HepG2 (cell line): Measurements from ENCODE around the gene RMDN2. TPM values are rescaled to one million over a fixed set of nuclear protein-coding genes. Genes with fewer than 3 reads are reported as not detected.

Experiments
- ATAC-seq: fragments of 200-7000 bp; cut with Tn5 transposase; 3 replicates; pipeline ENCODE4 v1.9.1; 2020; ENCODE audit warnings: mild to moderate bottlenecking, moderate library complexity
- BruUV-seq: library from RNA; stranded (reverse); fragments of 400-500 nt; replicated peaks from 2 replicates; lab custom pipeline; 2021; lab: Mats Ljungman, UMichigan
- CTCF ChIA-PET: fragments of 300-600 bp; formaldehyde crosslinking; extraction: SDS; loops from one replicate; lab custom pipeline; 2021; ENCODE audit warnings: low total read pairs, inconsistent platforms, low intra/inter-chr PET ratio; lab: Yijun Ruan, JAX
- POLR2A ChIA-PET: fragments of 350-600 bp; sonication (Branson Sonifier 250); formaldehyde crosslinking; loops from one replicate; lab custom pipeline; 2020; ENCODE audit warnings: antibody characterized with exemption, inconsistent platforms; lab: Yijun Ruan, JAX
- DNase-seq: peaks from one replicate; pipeline ENCODE4 v3.0.0-alpha.2; 2015; ENCODE audit warnings: low spot score
- FAIRE-seq: peaks from 3 replicates; lab custom pipeline; 2011; peaks lifted over from hg19 to GRCh38; lab: Jason Lieb, UNC
- H2AFZ ChIP-seq: one replicate; pipeline ENCODE4 v1.6.1; 2011; ENCODE audit warnings: low read length, inconsistent platforms
- H3K27ac ChIP-seq: fragments of 300-600 bp; 3 replicates; pipeline ENCODE4 v1.8.0; 2011; ENCODE audit warnings: mixed run types, mild to moderate bottlenecking, mixed read lengths, low read length, inconsistent platforms; ENCODE audit not compliant: insufficient read depth; ENCODE audit errors: extremely low read length
- H3K27me3 ChIP-seq, 2 experiments: fragments of 200-600 bp in 1 of 2; 2 replicates in 1 of 2; 3 replicates in 1 of 2; pipeline versions ENCODE4 v1.6.0 to v1.8.0; 2011; ENCODE audit warnings: low read length in 2 of 2, mild to moderate bottlenecking in 2 of 2, moderate library complexity in 2 of 2, inconsistent platforms in 1 of 2; ENCODE audit not compliant: insufficient read depth in 2 of 2, control insufficient read depth in 1 of 2
- H3K36me3 ChIP-seq, 2 experiments: fragments of 200-600 bp in 1 of 2; replicated peaks in 1 of 2; 2 replicates in 1 of 2; 3 replicates in 1 of 2; pipeline versions ENCODE4 v1.5.1 to v1.8.0; 2011; ENCODE audit warnings: low read length in 2 of 2, inconsistent platforms in 1 of 2; ENCODE audit not compliant: insufficient read depth in 2 of 2, control insufficient read depth in 1 of 2
- H3K4me1 ChIP-seq: 2 replicates; pipeline ENCODE4 v1.5.1; 2012; ENCODE audit warnings: low read length, inconsistent platforms; ENCODE audit not compliant: insufficient read depth
- H3K4me2 ChIP-seq: 2 replicates; pipeline ENCODE4 v1.6.0; 2011; ENCODE audit warnings: low read depth, low read length, inconsistent platforms
- H3K4me3 ChIP-seq, 3 experiments: fragments of 200-600 bp in 1 of 3; sonication (generic), shearing (Covaris generic) in 1 of 3; replicated peaks in 1 of 3; 2 replicates each; pipeline ENCODE4 v1.5.1; 2011 to 2016; ENCODE audit warnings: low read length in 3 of 3, inconsistent platforms in 2 of 3, low read depth in 2 of 3, mild to moderate bottlenecking in 2 of 3, control low read depth in 1 of 3, mixed read lengths in 1 of 3; ENCODE audit not compliant: insufficient read depth in 1 of 3
- H3K79me2 ChIP-seq: one replicate; pipeline ENCODE4 v1.6.1; 2011; ENCODE audit warnings: low read length, inconsistent platforms; ENCODE audit not compliant: insufficient read depth
- H3K9ac ChIP-seq: 2 replicates; pipeline ENCODE4 v1.6.0; 2011; ENCODE audit warnings: mild to moderate bottlenecking, low read depth, low read length, inconsistent platforms; ENCODE audit not compliant: insufficient read depth
- H3K9me3 ChIP-seq: 2 replicates; pipeline ENCODE4 v1.5.1; 2012; ENCODE audit warnings: mild to moderate bottlenecking, low read length
- H4K20me1 ChIP-seq: 2 replicates; pipeline ENCODE4 v1.6.0; 2011; ENCODE audit warnings: inconsistent platforms, mild to moderate bottlenecking, low read length, moderate library complexity; ENCODE audit not compliant: insufficient read depth
- CHCHD3 ChIP-seq: sonication (generic); formaldehyde crosslinking; IDR thresholded peaks from 2 replicates; pipeline ENCODE4 v1.8.0; 2022; ENCODE audit warnings: mild to moderate bottlenecking, missing genetic modification reagents, moderate library complexity
- HMG20B ChIP-seq: conservative IDR thresholded peaks from 2 replicates; pipeline ENCODE4 v1.6.1; 2016; ENCODE audit warnings: missing genetic modification reagents, missing compliant biosample characterization
- HOXA3 ChIP-seq: sonication (generic); formaldehyde crosslinking; IDR thresholded peaks from 2 replicates; pipeline ENCODE4 v1.5.0; 2020; ENCODE audit warnings: missing genetic modification reagents
- MXD4 ChIP-seq: IDR thresholded peaks from 2 replicates; pipeline ENCODE4 v1.6.1; 2016; ENCODE audit warnings: mild to moderate bottlenecking, missing biosample characterization, missing genetic modification reagents
- NFE2L2 ChIP-seq: fragments of 150-350 bp; IDR thresholded peaks from 2 replicates; pipeline ENCODE4 v1.6.1; 2014; ENCODE audit warnings: low read length
- RXRA ChIP-seq: sonication (generic); formaldehyde crosslinking; IDR thresholded peaks from 2 replicates; pipeline ENCODE4 v1.5.1; 2020; ENCODE audit warnings: missing genetic modification reagents
- SRY ChIP-seq: sonication (generic); formaldehyde crosslinking; IDR thresholded peaks from 2 replicates; pipeline ENCODE4 v1.8.0; 2022; ENCODE audit warnings: mild to moderate bottlenecking, missing genetic modification reagents
- TBX3 ChIP-seq: fragments of 450-650 bp; IDR thresholded peaks from 2 replicates; pipeline ENCODE4 v1.6.1; 2017; ENCODE audit warnings: antibody characterized with exemption, mild to moderate bottlenecking, inconsistent platforms, borderline replicate concordance
- ZBTB38 ChIP-seq: sonication (generic); formaldehyde crosslinking; IDR thresholded peaks from 2 replicates; pipeline ENCODE4 v1.5.1; 2020; ENCODE audit warnings: mild to moderate bottlenecking, missing genetic modification reagents
- ZNF143 ChIP-seq: sonication (generic); formaldehyde crosslinking; IDR thresholded peaks from 2 replicates; pipeline ENCODE4 v1.4.0; 2020; ENCODE audit warnings: missing genetic modification reagents
- ZNF260 ChIP-seq: sonication (generic); formaldehyde crosslinking; IDR thresholded peaks from 2 replicates; pipeline ENCODE4 v1.4.0; 2020; ENCODE audit warnings: missing genetic modification reagents, low read depth, mild to moderate bottlenecking, borderline replicate concordance
- WGBS: methylation state at CpG from one replicate; pipeline ENCODE4 v1.1.6; 2017; ENCODE audit warnings: low lambda C conversion rate; 5-methylcytosine and 5-hydroxymethylcytosine counted together
- in situ Hi-C: cut with HindIII; loops from 2 replicates; pipeline ENCODE4 v1.10.0; 2017; ENCODE audit warnings: low pct_unique_long_range_greater_than_20kb; ENCODE audit not compliant: extremely low pct_ligation_motif_present
- intact Hi-C: fragments of 100-400 bp; cut with micrococcal nuclease; formaldehyde crosslinking; loops from one replicate; pipeline ENCODE4 v1.10.0; 2022; ENCODE audit not compliant: unreplicated experiment
- polyA plus RNA-seq, 8 experiments: library from polyadenylated mRNA; depleted of rRNA in 3 of 8; stranded (reverse) in 7 of 8; unstranded in 1 of 8; fragments of >200 nt; fragmentation: Illumina TruSeq in 4 of 8; extraction: Trizol in 4 of 8; gene quantifications; 2 replicates each; pipeline versions ENCODE4 v1.2.1 to v1.2.3, GENCODE V29; 2011 to 2016; ENCODE audit warnings: low read depth in 4 of 8, missing spikeins in 1 of 8, mixed read lengths in 1 of 8; ENCODE audit not compliant: insufficient read depth in 1 of 8
- total RNA-seq, 5 experiments: library from RNA; depleted of rRNA; stranded (reverse); fragments of >200 nt; fragmentation: Illumina TruSeq; extraction: Trizol; gene quantifications; 2 replicates each; pipeline ENCODE4 v1.2.3, GENCODE V29; 2016; ENCODE audit warnings: low read depth in 1 of 5
- TF ChIP-seq, protein P1 (sequence below): sonication (generic); formaldehyde crosslinking; IDR thresholded peaks from 2 replicates; pipeline ENCODE4 v1.8.1; 2023; ENCODE audit warnings: missing genetic modification reagents, inconsistent platforms, borderline replicate concordance
- TF ChIP-seq, protein P2 (sequence below): sonication (generic); formaldehyde crosslinking; IDR thresholded peaks from 2 replicates; pipeline ENCODE4 v1.4.0; 2020; ENCODE audit warnings: missing genetic modification reagents
- TF ChIP-seq, protein P3 (sequence below): IDR thresholded peaks from 2 replicates; pipeline ENCODE4 v1.6.1; 2016; ENCODE audit warnings: low read depth
- TF ChIP-seq, protein P4 (sequence below): sonication (generic); formaldehyde crosslinking; IDR thresholded peaks from 2 replicates; pipeline ENCODE4 v1.4.0; 2020; ENCODE audit warnings: missing genetic modification reagents, borderline replicate concordance

RMDN2 gene
- total and polyA plus RNA-seq, 2 of the 13 experiments (the other 11 are each of a cell fraction or from before 2014, with no cell fraction given) = 2.3 to 8.9 TPM

DNA sequence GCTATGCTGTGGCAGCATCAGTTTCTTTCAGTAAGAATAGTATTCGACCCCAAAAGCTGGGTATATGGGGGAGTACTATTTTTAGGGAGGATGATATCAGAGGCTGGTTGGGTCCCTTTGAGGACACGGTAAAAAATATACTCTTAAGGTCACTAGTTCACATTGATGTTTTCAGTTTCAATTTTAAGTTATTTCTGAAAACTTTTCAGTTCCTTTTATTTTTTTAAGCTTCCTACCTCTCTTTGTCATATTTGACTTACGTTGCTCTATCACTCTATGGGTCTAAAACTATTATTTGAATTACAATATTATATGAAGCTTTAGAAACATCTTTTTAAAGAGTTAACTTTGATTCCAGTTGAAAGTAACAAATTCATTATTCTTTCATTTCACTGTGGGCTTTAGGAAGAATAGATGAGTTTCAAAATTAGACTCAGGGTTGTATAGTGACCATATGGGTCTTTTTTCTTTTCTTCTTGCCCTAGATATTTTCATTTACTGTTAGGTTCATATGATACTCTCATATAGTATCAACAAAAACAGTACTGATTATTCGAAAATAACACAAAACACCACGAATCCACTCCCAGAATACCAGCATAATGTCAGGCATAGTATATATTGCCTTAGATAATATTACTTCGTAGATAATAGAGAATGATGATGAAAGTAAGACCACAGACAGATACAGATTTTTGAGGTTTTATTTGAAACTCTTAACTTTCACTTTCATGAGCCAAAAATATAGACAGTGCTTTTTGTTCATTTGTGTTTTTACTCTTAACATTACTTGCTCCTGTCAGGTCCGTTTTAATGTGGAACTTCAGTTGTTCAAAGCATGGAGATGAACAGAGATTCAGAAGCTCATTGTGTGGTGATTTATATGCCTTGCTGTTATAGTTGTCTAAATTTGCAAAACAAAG is 9.8 kb downstream of the RMDN2 start:
- no peak overlapping the region for H3K4me2 ChIP-seq
- no peak for TF ChIP-seq NFE2L2
- no peak for TF ChIP-seq HMG20B
- TF ChIP-seq, protein P1, sequence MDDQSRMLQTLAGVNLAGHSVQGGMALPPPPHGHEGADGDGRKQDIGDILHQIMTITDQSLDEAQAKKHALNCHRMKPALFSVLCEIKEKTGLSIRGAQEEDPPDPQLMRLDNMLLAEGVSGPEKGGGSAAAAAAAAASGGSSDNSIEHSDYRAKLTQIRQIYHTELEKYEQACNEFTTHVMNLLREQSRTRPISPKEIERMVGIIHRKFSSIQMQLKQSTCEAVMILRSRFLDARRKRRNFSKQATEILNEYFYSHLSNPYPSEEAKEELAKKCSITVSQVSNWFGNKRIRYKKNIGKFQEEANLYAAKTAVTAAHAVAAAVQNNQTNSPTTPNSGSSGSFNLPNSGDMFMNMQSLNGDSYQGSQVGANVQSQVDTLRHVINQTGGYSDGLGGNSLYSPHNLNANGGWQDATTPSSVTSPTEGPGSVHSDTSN (CRISPR knock-in tag) = no peak
- TF ChIP-seq ZNF260 (CRISPR knock-in tag) = no peak
- no peak for TF ChIP-seq SRY (CRISPR knock-in tag)
- TF ChIP-seq, protein P2, sequence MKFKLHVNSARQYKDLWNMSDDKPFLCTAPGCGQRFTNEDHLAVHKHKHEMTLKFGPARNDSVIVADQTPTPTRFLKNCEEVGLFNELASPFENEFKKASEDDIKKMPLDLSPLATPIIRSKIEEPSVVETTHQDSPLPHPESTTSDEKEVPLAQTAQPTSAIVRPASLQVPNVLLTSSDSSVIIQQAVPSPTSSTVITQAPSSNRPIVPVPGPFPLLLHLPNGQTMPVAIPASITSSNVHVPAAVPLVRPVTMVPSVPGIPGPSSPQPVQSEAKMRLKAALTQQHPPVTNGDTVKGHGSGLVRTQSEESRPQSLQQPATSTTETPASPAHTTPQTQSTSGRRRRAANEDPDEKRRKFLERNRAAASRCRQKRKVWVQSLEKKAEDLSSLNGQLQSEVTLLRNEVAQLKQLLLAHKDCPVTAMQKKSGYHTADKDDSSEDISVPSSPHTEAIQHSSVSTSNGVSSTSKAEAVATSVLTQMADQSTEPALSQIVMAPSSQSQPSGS = no peak
- no peak for TF ChIP-seq MXD4 (CRISPR knock-in tag)
- TF ChIP-seq CHCHD3 (CRISPR knock-in tag) = no peak
- TF ChIP-seq ZNF143 (CRISPR knock-in tag) = no peak
- TF ChIP-seq HOXA3 (CRISPR knock-in tag) = no peak
- TF ChIP-seq, protein P3, sequence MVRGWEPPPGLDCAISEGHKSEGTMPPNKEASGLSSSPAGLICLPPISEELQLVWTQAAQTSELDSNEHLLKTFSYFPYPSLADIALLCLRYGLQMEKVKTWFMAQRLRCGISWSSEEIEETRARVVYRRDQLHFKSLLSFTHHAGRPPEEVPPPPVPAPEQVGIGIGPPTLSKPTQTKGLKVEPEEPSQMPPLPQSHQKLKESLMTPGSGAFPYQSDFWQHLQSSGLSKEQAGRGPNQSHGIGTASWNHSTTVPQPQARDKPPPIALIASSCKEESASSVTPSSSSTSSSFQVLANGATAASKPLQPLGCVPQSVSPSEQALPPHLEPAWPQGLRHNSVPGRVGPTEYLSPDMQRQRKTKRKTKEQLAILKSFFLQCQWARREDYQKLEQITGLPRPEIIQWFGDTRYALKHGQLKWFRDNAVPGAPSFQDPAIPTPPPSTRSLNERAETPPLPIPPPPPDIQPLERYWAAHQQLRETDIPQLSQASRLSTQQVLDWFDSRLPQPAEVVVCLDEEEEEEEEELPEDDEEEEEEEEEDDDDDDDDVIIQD (CRISPR knock-in tag) = no peak
- no peak for TF ChIP-seq RXRA
- TF ChIP-seq TBX3 = no peak
- TF ChIP-seq, protein P4, sequence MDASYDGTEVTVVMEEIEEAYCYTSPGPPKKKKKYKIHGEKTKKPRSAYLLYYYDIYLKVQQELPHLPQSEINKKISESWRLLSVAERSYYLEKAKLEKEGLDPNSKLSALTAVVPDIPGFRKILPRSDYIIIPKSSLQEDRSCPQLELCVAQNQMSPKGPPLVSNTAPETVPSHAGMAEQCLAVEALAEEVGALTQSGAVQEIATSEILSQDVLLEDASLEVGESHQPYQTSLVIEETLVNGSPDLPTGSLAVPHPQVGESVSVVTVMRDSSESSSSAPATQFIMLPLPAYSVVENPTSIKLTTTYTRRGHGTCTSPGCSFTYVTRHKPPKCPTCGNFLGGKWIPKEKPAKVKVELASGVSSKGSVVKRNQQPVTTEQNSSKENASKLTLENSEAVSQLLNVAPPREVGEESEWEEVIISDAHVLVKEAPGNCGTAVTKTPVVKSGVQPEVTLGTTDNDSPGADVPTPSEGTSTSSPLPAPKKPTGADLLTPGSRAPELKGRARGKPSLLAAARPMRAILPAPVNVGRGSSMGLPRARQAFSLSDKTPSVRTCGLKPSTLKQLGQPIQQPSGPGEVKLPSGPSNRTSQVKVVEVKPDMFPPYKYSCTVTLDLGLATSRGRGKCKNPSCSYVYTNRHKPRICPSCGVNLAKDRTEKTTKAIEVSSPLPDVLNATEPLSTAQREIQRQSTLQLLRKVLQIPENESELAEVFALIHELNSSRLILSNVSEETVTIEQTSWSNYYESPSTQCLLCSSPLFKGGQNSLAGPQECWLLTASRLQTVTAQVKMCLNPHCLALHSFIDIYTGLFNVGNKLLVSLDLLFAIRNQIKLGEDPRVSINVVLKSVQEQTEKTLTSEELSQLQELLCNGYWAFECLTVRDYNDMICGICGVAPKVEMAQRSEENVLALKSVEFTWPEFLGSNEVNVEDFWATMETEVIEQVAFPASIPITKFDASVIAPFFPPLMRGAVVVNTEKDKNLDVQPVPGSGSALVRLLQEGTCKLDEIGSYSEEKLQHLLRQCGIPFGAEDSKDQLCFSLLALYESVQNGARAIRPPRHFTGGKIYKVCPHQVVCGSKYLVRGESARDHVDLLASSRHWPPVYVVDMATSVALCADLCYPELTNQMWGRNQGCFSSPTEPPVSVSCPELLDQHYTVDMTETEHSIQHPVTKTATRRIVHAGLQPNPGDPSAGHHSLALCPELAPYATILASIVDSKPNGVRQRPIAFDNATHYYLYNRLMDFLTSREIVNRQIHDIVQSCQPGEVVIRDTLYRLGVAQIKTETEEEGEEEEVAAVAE (CRISPR knock-in tag) = no peak
- TF ChIP-seq ZBTB38 (CRISPR knock-in tag) = no peak

More for the DNA sequence above, 9.8 kb downstream of the RMDN2 start:
- H3K4me1 ChIP-seq = 0 out of 2 replicates have a peak, but pooled peaks cover 1% of the 10 kb centered on the region
- in situ Hi-C loops = no loop called here
- intact Hi-C loops = no loop called here
- no peak for DNase-seq
- H3K79me2 ChIP-seq = no peaks in the 10 kb centered on the region
- H3K27me3 ChIP-seq = no peaks in the 10 kb centered on the region
- no TSS peak for BruUV-seq
- H2AFZ ChIP-seq = no peak overlapping the region
- H4K20me1 ChIP-seq = no peaks in the 10 kb centered on the region
- H3K9me3 ChIP-seq = no peaks in the 10 kb centered on the region
- POLR2A ChIA-PET = interaction anchor here (1.7 kb wide), 1 partner anchor 10 kb away, joined by 9 read pairs; the partner anchor contains the start of gene RMDN2
- H3K9ac ChIP-seq = no peak overlapping the region
- no peak for ATAC-seq
- no peak overlapping the region for H3K4me3 ChIP-seq
- H3K27ac ChIP-seq = no peak overlapping the region
- H3K36me3 ChIP-seq = no peaks in the 10 kb centered on the region
- CTCF ChIA-PET = no interaction called here
- WGBS = 80% methylated on average over 7 of the region's 7 CpGs
- FAIRE-seq = peak; percentile 61
